Activated CD8-positive, alpha-beta memory T cell treated with anti-CD3 and anti-CD28 coated beads for 1 hour (primary cell): ENCODE results near the gene DCDC2B.
"Not testable (repeated sequence)": the region's sequence is repeated elsewhere in the genome, so short reads cannot be mapped to it uniquely, and the experiment has no call there.

ENCODE experiments used
- DNase-seq, 2 donors: peaks; one replicate each; pipeline ENCODE4 v3.0.0-alpha.2; 2020; ENCODE audit warnings: low read depth in 1 of 2; ENCODE audit errors: extremely low read depth in 1 of 2

The DCDC2B gene

GRCh38 chr1:32208891-32209328, at the start of gene DCDC2B:
TSS of gene DCDC2B (plus strand) at chr1:32209089. CDS start at chr1:32209094, 5 bp downstream.
- DNase-seq: no peak

- no peak for DNase-seq
These were observed 49.7 kb upstream of the DCDC2B start for GRCh38 chr1:32159189-32159588.

DNA sequence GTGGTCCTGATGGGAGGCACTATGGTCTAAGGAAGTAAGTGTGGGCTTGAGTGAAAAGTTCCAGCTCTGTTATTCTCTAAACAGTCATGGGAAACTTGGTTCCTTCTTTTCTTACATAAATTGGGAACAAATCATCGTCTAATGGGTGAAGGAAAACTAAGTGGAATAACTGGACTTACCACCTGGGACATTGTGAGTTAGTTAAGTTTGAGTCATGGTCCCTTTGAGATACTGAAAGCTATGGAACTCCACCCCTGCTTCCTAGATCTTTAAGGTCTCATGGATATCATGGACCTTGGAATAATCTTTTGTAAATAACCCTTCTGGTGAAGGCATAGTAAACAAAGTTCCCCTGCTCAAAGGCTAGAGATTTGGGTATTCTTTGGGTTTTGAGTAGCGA, 45.5 kb upstream of the DCDC2B start:
- no peak for DNase-seq

DNA sequence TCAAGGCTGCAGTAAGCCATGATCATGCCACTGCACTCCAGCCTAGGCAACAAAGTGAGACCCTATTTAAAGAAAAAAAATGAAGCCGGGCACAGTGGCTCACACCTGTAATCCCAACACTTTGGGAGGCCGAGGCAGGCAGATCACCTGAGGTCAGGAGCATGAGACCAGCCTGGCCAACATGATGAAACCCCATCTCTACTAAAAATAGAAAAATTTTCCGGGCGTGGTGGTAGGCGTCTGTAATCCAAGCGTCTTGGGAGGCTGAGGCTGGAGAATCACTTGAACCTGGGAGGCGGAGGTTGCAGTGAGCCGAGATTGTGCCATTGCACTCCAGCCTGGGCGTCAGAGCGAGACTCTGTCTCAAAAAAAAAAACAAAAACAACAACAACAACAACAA, 43.3 kb upstream of the DCDC2B start:
- DNase-seq: not testable (repeated sequence)

GRCh38 chr1:32170991-32171390, 37.9 kb upstream of the DCDC2B start:
- DNase-seq: no peak

DNA sequence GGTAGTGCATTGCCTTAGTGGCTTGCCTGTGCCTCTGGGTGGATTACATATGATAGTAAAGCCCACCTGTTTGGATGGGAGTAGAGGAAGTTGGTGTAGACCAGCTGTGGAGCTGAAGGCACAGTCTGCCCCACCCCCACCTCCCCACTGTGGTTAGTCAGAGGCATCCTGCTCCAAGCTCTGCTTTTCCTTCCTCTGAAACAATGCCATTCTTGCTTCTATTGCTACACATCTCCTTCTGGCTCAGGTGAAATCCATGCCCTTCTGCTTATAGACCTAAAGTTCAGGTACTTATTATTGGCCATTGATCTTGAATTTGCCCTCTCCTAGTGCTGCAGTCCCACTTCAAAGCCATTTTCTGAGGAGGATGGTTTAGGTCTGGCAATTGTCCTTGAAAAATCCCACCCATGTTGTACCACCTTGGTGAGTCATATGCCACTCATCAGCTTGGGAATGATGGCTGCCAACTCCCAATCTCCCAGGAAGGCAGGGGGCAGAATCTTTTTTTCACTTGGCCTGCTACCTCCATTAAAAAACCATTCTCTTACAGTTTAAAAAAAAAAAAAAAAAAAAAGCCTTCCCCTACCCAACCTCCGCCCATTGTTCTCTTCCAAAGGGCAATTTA, 36.2 kb upstream of the DCDC2B start:
- DNase-seq: no peak

DNA sequence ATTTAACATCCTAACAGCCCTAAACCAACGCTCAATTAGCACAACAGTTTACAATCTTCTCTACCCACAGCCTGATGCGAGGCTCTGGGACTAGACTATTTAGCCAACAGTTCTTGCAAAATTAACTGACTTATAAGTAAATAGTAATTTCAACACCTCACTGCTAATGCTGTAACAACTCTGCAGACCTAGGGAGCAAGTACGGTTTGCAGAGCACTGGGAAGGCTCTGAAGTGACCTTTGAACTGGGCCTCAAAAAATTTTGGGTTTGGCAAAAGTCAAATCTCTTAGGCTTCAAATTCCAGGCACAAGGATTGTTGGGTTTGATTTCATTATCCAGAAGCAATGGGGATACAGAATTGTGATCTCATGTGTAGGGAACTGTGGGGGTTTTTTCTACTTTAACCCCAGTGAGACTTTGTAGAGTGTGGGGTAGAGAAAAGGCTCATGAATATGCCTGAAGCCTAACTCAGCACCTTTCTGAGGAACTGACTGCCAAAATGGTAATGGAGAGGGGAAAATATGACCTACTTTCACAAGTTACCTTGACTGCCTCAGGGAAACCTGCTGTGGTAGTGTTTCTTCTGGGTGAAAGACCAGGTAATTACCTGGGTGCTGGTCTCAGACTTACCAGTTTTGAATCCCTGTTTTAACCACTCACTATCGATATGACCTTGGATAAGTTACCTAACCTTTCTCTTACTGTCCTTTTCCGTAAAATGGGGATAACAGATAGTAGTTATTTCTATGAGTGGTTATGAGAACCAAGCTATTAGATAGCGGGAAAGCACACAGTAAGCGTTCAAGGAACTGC, 30.3 kb upstream of the DCDC2B start:
- DNase-seq: no peak

GRCh38 chr1:32179193-32179442, 29.8 kb upstream of the DCDC2B start:
- no peak for DNase-seq

GRCh38 chr1:32179443-32180185, 29.3 kb upstream of the DCDC2B start, which contains the start of gene TXLNA:
TSS of gene TXLNA (plus strand) at chr1:32179675. CDS start at chr1:32180346, 671 bp downstream.
- peak; percentile 61 to 82 for DNase-seq

- DNase-seq: no peak
These were observed 28.5 kb upstream of the DCDC2B start for GRCh38 chr1:32180186-32181060.

DNA sequence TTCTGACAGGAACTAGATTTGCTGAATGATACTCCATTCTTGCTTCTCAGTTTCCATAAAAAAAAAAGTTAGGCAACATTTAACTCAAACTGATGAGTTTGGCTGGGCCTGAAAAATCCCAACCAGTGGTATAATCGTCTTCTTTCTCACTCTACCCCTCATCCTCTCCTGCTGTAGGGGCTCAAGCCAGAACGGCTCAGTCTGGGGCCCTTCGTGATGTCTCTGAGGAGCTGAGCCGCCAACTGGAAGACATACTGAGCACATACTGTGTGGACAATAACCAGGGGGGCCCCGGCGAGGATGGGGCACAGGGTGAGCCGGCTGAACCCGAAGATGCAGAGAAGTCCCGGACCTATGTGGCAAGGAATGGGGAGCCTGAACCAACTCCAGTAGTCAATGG, 27.8 kb upstream of the DCDC2B start:
- DNase-seq: no peak

- DNase-seq: no peak
These were observed 27.3 kb upstream of the DCDC2B start for GRCh38 chr1:32181563-32181962.

DNA sequence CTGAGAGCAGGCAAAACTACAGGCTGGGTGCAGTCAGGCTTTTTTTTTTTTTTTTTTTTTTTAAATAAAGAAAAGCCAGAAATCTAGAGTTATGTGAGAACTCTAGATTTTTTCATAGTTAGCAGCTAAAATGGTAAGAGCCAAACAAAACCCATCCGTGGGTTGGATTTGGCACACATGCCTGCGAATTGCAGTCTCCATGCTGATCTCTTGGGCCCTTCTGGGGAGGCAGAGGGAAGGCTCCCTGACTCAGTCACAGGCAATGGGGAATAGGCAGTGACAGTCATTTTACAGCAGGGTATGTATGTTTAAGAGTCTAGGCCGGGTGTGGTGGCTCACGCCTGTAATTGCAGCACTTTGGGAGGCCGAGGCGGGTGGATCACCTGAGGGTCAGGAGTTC, 26.8 kb upstream of the DCDC2B start:
- DNase-seq: no peak

- DNase-seq: no peak
These were observed 24.2 kb upstream of the DCDC2B start for GRCh38 chr1:32184650-32185049.

GRCh38 chr1:32186077-32186476, 22.8 kb upstream of the DCDC2B start:
- DNase-seq: no peak

DNA sequence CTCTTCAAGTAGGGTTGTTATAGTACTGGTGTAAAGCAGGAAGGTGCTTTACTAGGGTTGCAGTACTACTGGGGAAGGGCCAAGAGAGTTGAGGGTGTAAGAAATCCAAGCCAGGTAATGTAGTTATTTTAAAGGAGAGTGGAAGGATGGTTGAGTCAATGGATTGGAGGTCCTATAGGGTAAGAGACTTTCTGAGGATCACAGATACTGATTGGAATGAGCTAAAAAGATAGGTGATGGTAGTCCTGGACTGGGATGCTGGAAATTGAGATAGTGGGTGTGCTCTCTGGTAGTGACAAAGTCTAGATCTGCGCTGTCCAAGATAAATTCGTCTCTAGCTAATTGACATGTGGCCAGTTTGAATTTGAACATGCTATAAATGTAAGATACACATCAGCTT, 22.4 kb upstream of the DCDC2B start:
- DNase-seq: no peak

DNA sequence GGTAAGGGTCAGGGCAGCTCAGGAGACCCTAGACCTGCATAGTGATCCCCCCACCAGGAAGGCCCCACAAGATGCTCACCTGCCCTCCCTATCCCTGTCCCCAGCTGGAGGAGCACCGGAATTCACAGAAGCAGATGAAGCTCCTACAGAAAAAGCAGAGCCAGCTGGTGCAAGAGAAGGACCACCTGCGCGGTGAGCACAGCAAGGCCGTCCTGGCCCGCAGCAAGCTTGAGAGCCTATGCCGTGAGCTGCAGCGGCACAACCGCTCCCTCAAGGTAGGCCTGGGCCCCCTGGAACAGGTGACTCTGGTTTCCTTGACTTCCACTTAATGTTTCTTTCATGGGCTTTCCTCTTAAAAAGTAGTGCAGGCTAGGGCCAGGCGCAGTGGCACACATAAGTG, 21.0 kb upstream of the DCDC2B start:
- no peak for DNase-seq

GRCh38 chr1:32192220-32192948, 16.5 kb upstream of the DCDC2B start:
- DNase-seq: no peak

- DNase-seq: no peak
These were observed 13.9 kb upstream of the DCDC2B start for GRCh38 chr1:32194984-32195383.

GRCh38 chr1:32195531-32195930, 13.4 kb upstream of the DCDC2B start:
- DNase-seq: no peak
